Liver (tissue), 9 donors: ENCODE data around the gene SLC25A10. TPM values are rescaled to one million over a fixed set of nuclear protein-coding genes. Genes with fewer than 3 reads are reported as not detected.

Experiments
- DNase-seq: peaks from one replicate; pipeline ENCODE4 v3.0.0-alpha.2; 2017; ENCODE audit warnings: low spot score
- H3K27ac ChIP-seq, 2 donors: one replicate each; pipeline ENCODE4 v1.7.0; 2013; ENCODE audit warnings: inconsistent platforms in 2 of 2, low read length in 2 of 2, control low read depth in 1 of 2, low read depth in 1 of 2, mild to moderate bottlenecking in 1 of 2
- H3K27me3 ChIP-seq, 4 donors: one replicate each; pipeline versions ENCODE4 v1.6.1 to v1.7.0; 2013; ENCODE audit warnings: low read length in 3 of 4, inconsistent platforms in 1 of 4, mild to moderate bottlenecking in 1 of 4, moderate library complexity in 1 of 4; ENCODE audit not compliant: control insufficient read depth in 4 of 4, insufficient read depth in 4 of 4
- H3K36me3 ChIP-seq, 4 donors: one replicate each; pipeline versions ENCODE4 v1.6.1 to v1.7.0; 2013; ENCODE audit warnings: low read length in 3 of 4, mild to moderate bottlenecking in 3 of 4, low read depth in 1 of 4, moderate library complexity in 1 of 4; ENCODE audit not compliant: control insufficient read depth in 4 of 4, insufficient read depth in 3 of 4
- H3K4me1 ChIP-seq, 4 donors: one replicate each; pipeline versions ENCODE4 v1.6.1 to v1.7.0; 2013; ENCODE audit warnings: low read length in 3 of 4, mild to moderate bottlenecking in 3 of 4, moderate library complexity in 1 of 4; ENCODE audit not compliant: control insufficient read depth in 4 of 4, insufficient read depth in 4 of 4
- H3K4me3 ChIP-seq, 3 donors: one replicate each; pipeline versions ENCODE4 v1.6.1 to v1.7.0; 2013; ENCODE audit warnings: low read length in 3 of 3, control low read depth in 1 of 3, low read depth in 1 of 3, mild to moderate bottlenecking in 1 of 3
- H3K9ac ChIP-seq, 2 donors: one replicate each; pipeline ENCODE4 v1.7.0; 2013; ENCODE audit warnings: low read length in 2 of 2, mild to moderate bottlenecking in 2 of 2, moderate library complexity in 2 of 2, control low read depth in 1 of 2, low read depth in 1 of 2
- H3K9me3 ChIP-seq, 4 donors: one replicate each; pipeline versions ENCODE4 v1.6.1 to v1.7.0; 2013; ENCODE audit warnings: low read length in 3 of 4; ENCODE audit not compliant: control insufficient read depth in 4 of 4
- EGR1 ChIP-seq, 2 donors: IDR thresholded peaks; 2 replicates each; pipeline ENCODE4 v1.6.1; 2016 to 2018; ENCODE audit warnings: antibody characterized with exemption in 2 of 2, low read depth in 2 of 2
- HNF4G ChIP-seq: IDR thresholded peaks from 2 replicates; pipeline ENCODE4 v1.6.1; 2016; ENCODE audit warnings: antibody characterized with exemption
- JUND ChIP-seq, 2 donors: IDR thresholded peaks; 2 replicates each; pipeline ENCODE4 v1.6.1; 2016; ENCODE audit warnings: antibody characterized with exemption in 2 of 2
- SP1 ChIP-seq: IDR thresholded peaks from 2 replicates; pipeline ENCODE4 v1.6.1; 2018; ENCODE audit warnings: antibody characterized with exemption, mild to moderate bottlenecking
- TAF1 ChIP-seq: conservative IDR thresholded peaks from 2 replicates; pipeline ENCODE4 v1.6.1; 2016; ENCODE audit warnings: antibody characterized with exemption, mild to moderate bottlenecking
- YY1 ChIP-seq: IDR thresholded peaks from 2 replicates; pipeline ENCODE4 v1.6.1; 2016; ENCODE audit warnings: antibody characterized with exemption, mild to moderate bottlenecking
- WGBS: extraction: QIAGEN DNeasy Blood & Tissue Kit; methylation state at CpG from one replicate; pipeline ENCODE4 v1.1.7; 2013; 5-methylcytosine and 5-hydroxymethylcytosine counted together
- polyA plus RNA-seq, 2 donors: library from polyadenylated mRNA; stranded (reverse) in 1 of 2; unstranded in 1 of 2; fragments of 200-250 nt in 1 of 2; fragments of >200 nt in 1 of 2; fragmentation: Nextera tagmentation in 1 of 2; extraction: Ambion mirVana in 1 of 2; gene quantifications; one replicate each; pipeline versions ENCODE4 v1.2.1 to v1.2.3, GENCODE V29; 2013 to 2015
- total RNA-seq, 2 donors: library from RNA; depleted of rRNA; stranded (reverse); fragments of >200 nt; gene quantifications; one replicate each; pipeline ENCODE4 v1.2.3, GENCODE V29; 2014
- TF ChIP-seq, protein P1 (sequence below): IDR thresholded peaks from 2 replicates; pipeline ENCODE4 v1.6.1; 2016; ENCODE audit warnings: antibody characterized with exemption, mild to moderate bottlenecking
- TF ChIP-seq, protein P2 (sequence below): fragments of 150-350 bp; IDR thresholded peaks from 2 replicates; pipeline ENCODE4 v1.5.1; 2017; ENCODE audit warnings: improper control_type of control experiment, low read depth, low read length; ENCODE audit not compliant: missing input control
- donor health status: healthy.
- donor health status: healthy.
- donor health status: healthy.
- donor health status: healthy.
- donor health status: healthy.

Gene SLC25A10
- total and polyA plus RNA-seq, 4 donors: 19.8 to 54.6 (median 44.0) TPM

GRCh38 chr17:81691196-81691595 is 20.9 kb upstream of the SLC25A10 start:
- peaks cover 18 to 97% (median 26%) of the 10 kb centered on the region in 4 donors for H3K36me3 ChIP-seq
- 95% methylated on average over 18 of the region's 18 CpGs for WGBS
- no peak for TF ChIP-seq EGR1 (IDR thresholded peaks at IDR 0.05; ENCODE audit: low read depth in 2 of 2)
- TF ChIP-seq, protein P1, sequence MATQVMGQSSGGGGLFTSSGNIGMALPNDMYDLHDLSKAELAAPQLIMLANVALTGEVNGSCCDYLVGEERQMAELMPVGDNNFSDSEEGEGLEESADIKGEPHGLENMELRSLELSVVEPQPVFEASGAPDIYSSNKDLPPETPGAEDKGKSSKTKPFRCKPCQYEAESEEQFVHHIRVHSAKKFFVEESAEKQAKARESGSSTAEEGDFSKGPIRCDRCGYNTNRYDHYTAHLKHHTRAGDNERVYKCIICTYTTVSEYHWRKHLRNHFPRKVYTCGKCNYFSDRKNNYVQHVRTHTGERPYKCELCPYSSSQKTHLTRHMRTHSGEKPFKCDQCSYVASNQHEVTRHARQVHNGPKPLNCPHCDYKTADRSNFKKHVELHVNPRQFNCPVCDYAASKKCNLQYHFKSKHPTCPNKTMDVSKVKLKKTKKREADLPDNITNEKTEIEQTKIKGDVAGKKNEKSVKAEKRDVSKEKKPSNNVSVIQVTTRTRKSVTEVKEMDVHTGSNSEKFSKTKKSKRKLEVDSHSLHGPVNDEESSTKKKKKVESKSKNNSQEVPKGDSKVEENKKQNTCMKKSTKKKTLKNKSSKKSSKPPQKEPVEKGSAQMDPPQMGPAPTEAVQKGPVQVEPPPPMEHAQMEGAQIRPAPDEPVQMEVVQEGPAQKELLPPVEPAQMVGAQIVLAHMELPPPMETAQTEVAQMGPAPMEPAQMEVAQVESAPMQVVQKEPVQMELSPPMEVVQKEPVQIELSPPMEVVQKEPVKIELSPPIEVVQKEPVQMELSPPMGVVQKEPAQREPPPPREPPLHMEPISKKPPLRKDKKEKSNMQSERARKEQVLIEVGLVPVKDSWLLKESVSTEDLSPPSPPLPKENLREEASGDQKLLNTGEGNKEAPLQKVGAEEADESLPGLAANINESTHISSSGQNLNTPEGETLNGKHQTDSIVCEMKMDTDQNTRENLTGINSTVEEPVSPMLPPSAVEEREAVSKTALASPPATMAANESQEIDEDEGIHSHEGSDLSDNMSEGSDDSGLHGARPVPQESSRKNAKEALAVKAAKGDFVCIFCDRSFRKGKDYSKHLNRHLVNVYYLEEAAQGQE: no peak
- TF ChIP-seq HNF4G: no peak
- H3K9me3 ChIP-seq: no peaks in the 10 kb centered on the region
- no peaks in the 10 kb centered on the region for H3K4me1 ChIP-seq
- no peaks in the 10 kb centered on the region for H3K27me3 ChIP-seq
- no peak overlapping the region for H3K4me3 ChIP-seq
- H3K27ac ChIP-seq: no peak overlapping the region
- DNase-seq: no peak
- H3K9ac ChIP-seq: no peak overlapping the region

GRCh38 chr17:81691608-81692007 is 20.5 kb upstream of the SLC25A10 start:
- peaks cover 19 to 98% (median 24%) of the 10 kb centered on the region in 4 donors for H3K36me3 ChIP-seq
- no peaks in the 10 kb centered on the region for H3K27me3 ChIP-seq
- 96% methylated on average over 20 of the region's 20 CpGs for WGBS
- no peak for DNase-seq
- no peak overlapping the region for H3K27ac ChIP-seq
- H3K4me3 ChIP-seq: no peak overlapping the region
- H3K9me3 ChIP-seq: no peaks in the 10 kb centered on the region
- no peak overlapping the region for H3K9ac ChIP-seq
- H3K4me1 ChIP-seq: no peaks in the 10 kb centered on the region
- TF ChIP-seq, protein P1: no peak
- TF ChIP-seq EGR1 (IDR thresholded peaks at IDR 0.05; ENCODE audit: low read depth in 2 of 2) (no peak), SP1 (no peak), TAF1 (no peak), JUND (IDR thresholded peaks at IDR 0.05) (no peak), YY1 (no peak)
- TF ChIP-seq, protein P2, sequence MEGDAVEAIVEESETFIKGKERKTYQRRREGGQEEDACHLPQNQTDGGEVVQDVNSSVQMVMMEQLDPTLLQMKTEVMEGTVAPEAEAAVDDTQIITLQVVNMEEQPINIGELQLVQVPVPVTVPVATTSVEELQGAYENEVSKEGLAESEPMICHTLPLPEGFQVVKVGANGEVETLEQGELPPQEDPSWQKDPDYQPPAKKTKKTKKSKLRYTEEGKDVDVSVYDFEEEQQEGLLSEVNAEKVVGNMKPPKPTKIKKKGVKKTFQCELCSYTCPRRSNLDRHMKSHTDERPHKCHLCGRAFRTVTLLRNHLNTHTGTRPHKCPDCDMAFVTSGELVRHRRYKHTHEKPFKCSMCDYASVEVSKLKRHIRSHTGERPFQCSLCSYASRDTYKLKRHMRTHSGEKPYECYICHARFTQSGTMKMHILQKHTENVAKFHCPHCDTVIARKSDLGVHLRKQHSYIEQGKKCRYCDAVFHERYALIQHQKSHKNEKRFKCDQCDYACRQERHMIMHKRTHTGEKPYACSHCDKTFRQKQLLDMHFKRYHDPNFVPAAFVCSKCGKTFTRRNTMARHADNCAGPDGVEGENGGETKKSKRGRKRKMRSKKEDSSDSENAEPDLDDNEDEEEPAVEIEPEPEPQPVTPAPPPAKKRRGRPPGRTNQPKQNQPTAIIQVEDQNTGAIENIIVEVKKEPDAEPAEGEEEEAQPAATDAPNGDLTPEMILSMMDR: no peak
